Loucy (cell line): ENCODE data around the gene MAST4.

ENCODE experiments used
- CTCF ChIP-seq: fragments of 200-600 bp; sonication (generic); conservative IDR thresholded peaks from 2 replicates; pipeline ENCODE4 v1.5.1; 2014; ENCODE audit warnings: mild to moderate bottlenecking, antibody characterized with exemption, low read length
- EZH2phosphoT487 ChIP-seq: fragments of 200-600 bp; IDR thresholded peaks from 2 replicates; pipeline ENCODE4 v1.6.1; 2018; ENCODE audit warnings: antibody characterized with exemption, mild to moderate bottlenecking, moderate library complexity, borderline replicate concordance

GRCh38 chr5:67156976-67157583 lies 560.9 kb downstream of the MAST4 start:
- TF ChIP-seq CTCF (peak; percentile 94), EZH2phosphoT487 (no peak)
